ENCODE measurements around the gene BHLHE41. TPM values are rescaled to one million over a fixed set of nuclear protein-coding genes. Genes with fewer than 3 reads are reported as not detected.

The BHLHE41 gene
- total and polyA plus RNA-seq, 9 of the 15 experiments (the other 6 are each of a cell fraction or from before 2014, with no cell fraction given): not detected

DNA sequence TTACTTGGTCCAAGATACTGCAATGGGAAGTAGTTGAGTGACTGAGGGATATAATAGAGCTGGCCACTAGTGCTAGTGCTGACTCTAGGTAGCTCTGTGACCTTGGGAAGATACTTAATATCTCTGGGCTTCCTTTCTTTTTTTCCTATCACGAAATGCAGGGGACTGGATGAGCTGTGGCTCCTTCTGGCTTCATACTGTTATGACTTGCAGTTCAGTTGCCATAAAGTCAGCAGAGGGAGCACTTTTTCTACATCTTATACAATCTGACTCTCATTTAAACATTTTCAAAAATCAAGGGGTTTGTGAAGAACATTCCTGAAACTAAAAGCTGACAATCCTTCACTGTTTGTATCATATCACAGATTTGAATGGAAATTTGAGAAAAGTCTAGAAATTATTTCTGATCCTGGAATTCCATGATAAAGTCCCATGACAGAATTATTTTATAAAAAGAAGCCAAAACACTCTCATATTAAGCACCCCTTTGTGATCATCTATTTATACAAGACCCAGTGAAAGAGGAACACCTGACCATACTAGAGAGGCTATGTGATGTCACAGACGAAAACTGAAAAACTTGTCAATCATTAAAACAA is 5.3 kb downstream of the BHLHE41 start:
- Histone ChIP-seq H3K27ac (ENCODE audit: extremely low read depth, low read depth, low read length) (no peak overlapping the region), H3K79me2 (ENCODE audit: control insufficient read depth, insufficient read depth, low read length) (no peaks in the 10 kb centered on the region), H3K9ac (ENCODE audit: insufficient read depth in 1 of 2, low read depth in 2 of 2, low read length in 2 of 2) (no peak overlapping the region), H3K4me1 (replicated peaks in 1 of 2; ENCODE audit: control insufficient read depth in 2 of 2, insufficient read depth in 2 of 2, low read length in 2 of 2) (peaks cover 13 to 15% of the 10 kb centered on the region in 2 experiments), H3K9me1 (ENCODE audit: control insufficient read depth, insufficient read depth, low read length) (no peaks in the 10 kb centered on the region), H2AFZ (ENCODE audit: low read depth, low read length) (no peak overlapping the region), H3K9me3 (replicated peaks; ENCODE audit: control insufficient read depth, insufficient read depth, low read depth, low read length) (no peaks in the 10 kb centered on the region), H3K36me3 (ENCODE audit: control insufficient read depth, insufficient read depth, low read length) (no peaks in the 10 kb centered on the region), H3K4me2 (ENCODE audit: insufficient read depth, low read length) (no peak overlapping the region), H4K20me1 (replicated peaks; ENCODE audit: control insufficient read depth, insufficient read depth, low read length) (no peaks in the 10 kb centered on the region; the same call in 1 of the 2 replicates), H3K4me3 (no peak overlapping the region), H3K27me3 (ENCODE audit: control insufficient read depth in 2 of 2, insufficient read depth in 2 of 2, low read length in 2 of 2) (peaks cover 25 to 27% of the 10 kb centered on the region in 2 experiments)
- ATAC-seq: peak; percentile 45
- intact Hi-C loops (cut with micrococcal nuclease): no loop called here
- BruUV-seq (replicated peaks): no TSS peak
- ChIA-PET CTCF (ENCODE audit: low intra/inter-chr PET ratio) (interaction anchor here (1.0 to 1.1 kb wide), 2 partner anchors 346 to 532 kb away, joined by 3 to 5 read pairs; no protein-coding TSS in a partner anchor), POLR2A (interaction anchor here (0.6 to 0.8 kb wide), 2 partner anchors 31 to 302 kb away, joined by 3 read pairs; no protein-coding TSS in a partner anchor)
- WGBS (ENCODE audit: insufficient coverage, low coverage, missing lambda C conversion rate): 0% methylated on average over 2 of the region's 2 CpGs
- in situ Hi-C loops (cut with MboI): no loop called here
- peak; percentile 89 for FAIRE-seq
- peak in 3 of 4 experiments; percentile 15 to 43 (median 19) for DNase-seq (ENCODE audit: extremely low read depth in 1 of 4, low spot score in 3 of 4)
- TF ChIP-seq, protein P1, sequence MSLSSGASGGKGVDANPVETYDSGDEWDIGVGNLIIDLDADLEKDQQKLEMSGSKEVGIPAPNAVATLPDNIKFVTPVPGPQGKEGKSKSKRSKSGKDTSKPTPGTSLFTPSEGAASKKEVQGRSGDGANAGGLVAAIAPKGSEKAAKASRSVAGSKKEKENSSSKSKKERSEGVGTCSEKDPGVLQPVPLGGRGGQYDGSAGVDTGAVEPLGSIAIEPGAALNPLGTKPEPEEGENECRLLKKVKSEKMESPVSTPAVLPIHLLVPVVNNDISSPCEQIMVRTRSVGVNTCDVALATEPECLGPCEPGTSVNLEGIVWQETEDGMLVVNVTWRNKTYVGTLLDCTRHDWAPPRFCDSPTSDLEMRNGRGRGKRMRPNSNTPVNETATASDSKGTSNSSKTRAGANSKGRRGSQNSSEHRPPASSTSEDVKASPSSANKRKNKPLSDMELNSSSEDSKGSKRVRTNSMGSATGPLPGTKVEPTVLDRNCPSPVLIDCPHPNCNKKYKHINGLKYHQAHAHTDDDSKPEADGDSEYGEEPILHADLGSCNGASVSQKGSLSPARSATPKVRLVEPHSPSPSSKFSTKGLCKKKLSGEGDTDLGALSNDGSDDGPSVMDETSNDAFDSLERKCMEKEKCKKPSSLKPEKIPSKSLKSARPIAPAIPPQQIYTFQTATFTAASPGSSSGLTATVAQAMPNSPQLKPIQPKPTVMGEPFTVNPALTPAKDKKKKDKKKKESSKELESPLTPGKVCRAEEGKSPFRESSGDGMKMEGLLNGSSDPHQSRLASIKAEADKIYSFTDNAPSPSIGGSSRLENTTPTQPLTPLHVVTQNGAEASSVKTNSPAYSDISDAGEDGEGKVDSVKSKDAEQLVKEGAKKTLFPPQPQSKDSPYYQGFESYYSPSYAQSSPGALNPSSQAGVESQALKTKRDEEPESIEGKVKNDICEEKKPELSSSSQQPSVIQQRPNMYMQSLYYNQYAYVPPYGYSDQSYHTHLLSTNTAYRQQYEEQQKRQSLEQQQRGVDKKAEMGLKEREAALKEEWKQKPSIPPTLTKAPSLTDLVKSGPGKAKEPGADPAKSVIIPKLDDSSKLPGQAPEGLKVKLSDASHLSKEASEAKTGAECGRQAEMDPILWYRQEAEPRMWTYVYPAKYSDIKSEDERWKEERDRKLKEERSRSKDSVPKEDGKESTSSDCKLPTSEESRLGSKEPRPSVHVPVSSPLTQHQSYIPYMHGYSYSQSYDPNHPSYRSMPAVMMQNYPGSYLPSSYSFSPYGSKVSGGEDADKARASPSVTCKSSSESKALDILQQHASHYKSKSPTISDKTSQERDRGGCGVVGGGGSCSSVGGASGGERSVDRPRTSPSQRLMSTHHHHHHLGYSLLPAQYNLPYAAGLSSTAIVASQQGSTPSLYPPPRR (CRISPR knock-in tag; IDR thresholded peaks at IDR 0.05; ENCODE audit: borderline replicate concordance): no peak
- TF ChIP-seq ZEB2 (IDR thresholded peaks at IDR 0.05) (no peak), REST (IDR thresholded peaks at IDR 0.05; ENCODE audit: borderline replicate concordance) (peak; percentile 26; the same call in 1 of the 2 replicates), REST (CRISPR knock-in tag; IDR thresholded peaks at IDR 0.05; ENCODE audit: low read depth) (no peak), PTBP1 (IDR thresholded peaks at IDR 0.05; ENCODE audit: low read depth, low read length) (no peak), GABPB1 (CRISPR knock-in tag; IDR thresholded peaks at IDR 0.05) (no peak), RBM15 (IDR thresholded peaks at IDR 0.05; ENCODE audit: insufficient read depth, low read length) (no peak), FOXA1 (IDR thresholded peaks at IDR 0.05; ENCODE audit: borderline replicate concordance) (no peak)

All from K562 (cell line).